MG63 (cell line): Measurements from ENCODE around the gene AVP. TPM values are rescaled to one million over a fixed set of nuclear protein-coding genes. Genes with fewer than 3 reads are reported as not detected.
"Not testable (repeated sequence)": the region's sequence is repeated elsewhere in the genome, so short reads cannot be mapped to it uniquely, and the experiment has no call there.

ENCODE experiments used
- DNase-seq: peaks from one replicate; pipeline ENCODE4 v3.0.0-alpha.2; 2020
- H3K27me3 ChIP-seq: fragments of 250-450 bp; sonication (Bioruptor Pico); 2 replicates; pipeline ENCODE4 v1.5.1; 2020; ENCODE audit warnings: mild to moderate bottlenecking, moderate library complexity
- H3K36me3 ChIP-seq: fragments of 250-450 bp; sonication (Bioruptor Pico); 2 replicates; pipeline ENCODE4 v1.5.1; 2020; ENCODE audit warnings: mild to moderate bottlenecking, moderate library complexity
- H3K4me3 ChIP-seq: fragments of 250-450 bp; sonication (Bioruptor Pico); 2 replicates; pipeline ENCODE4 v1.5.1; 2020; ENCODE audit warnings: mild to moderate bottlenecking, moderate library complexity
- H3K9me3 ChIP-seq: fragments of 250-450 bp; sonication (Bioruptor Pico); 2 replicates; pipeline ENCODE4 v1.5.1; 2020; ENCODE audit warnings: mild to moderate bottlenecking, moderate library complexity
- total RNA-seq: library from RNA; depleted of rRNA; stranded (reverse); fragments of >200 nt; shearing (Covaris generic); gene quantifications from 2 replicates; pipeline ENCODE4 v1.2.3, GENCODE V29; 2014; ENCODE audit warnings: low replicate concordance

Gene AVP
- total RNA-seq, 1 experiment from 2014 or later = not detected

- no peak for DNase-seq
- Histone ChIP-seq H3K4me3 (no peak overlapping the region), H3K9me3 (no peaks in the 10 kb centered on the region), H3K36me3 (no peaks in the 10 kb centered on the region), H3K27me3 (no peaks in the 10 kb centered on the region)
Observed at GRCh38 chr20:3072530-3073250, 11.8 kb downstream of the AVP start.

GRCh38 chr20:3071610-3072529 is 12.7 kb downstream of the AVP start, which contains the start of gene OXT:
TSS of gene OXT (plus strand) at chr20:3071620. CDS start at chr20:3071656, 36 bp downstream.
- Histone ChIP-seq H3K4me3 (no peak within 1 kb of the TSS), H3K36me3 (no peaks in the 10 kb centered on the region), H3K27me3 (no peaks in the 10 kb centered on the region), H3K9me3 (no peaks in the 10 kb centered on the region)
- DNase-seq = no peak

GRCh38 chr20:3071266-3071609 is 13.3 kb downstream of the AVP start:
- DNase-seq = no peak
- Histone ChIP-seq H3K27me3 (no peaks in the 10 kb centered on the region), H3K9me3 (no peaks in the 10 kb centered on the region), H3K4me3 (no peak overlapping the region), H3K36me3 (no peaks in the 10 kb centered on the region)

- DNase-seq = no peak
- H3K4me3 ChIP-seq = no peak overlapping the region
Observed at GRCh38 chr20:3070725-3071124, 13.8 kb downstream of the AVP start.

GRCh38 chr20:3068986-3069900 is 15.3 kb downstream of the AVP start:
- H3K4me3 ChIP-seq = no peak overlapping the region
- no peaks in the 10 kb centered on the region for H3K9me3 ChIP-seq
- H3K27me3 ChIP-seq = no peaks in the 10 kb centered on the region
- DNase-seq = peak; percentile 73
- no peaks in the 10 kb centered on the region for H3K36me3 ChIP-seq

More at GRCh38 chr20:3070725-3071124, 13.8 kb downstream of the AVP start:
- Histone ChIP-seq H3K36me3 (no peaks in the 10 kb centered on the region), H3K9me3 (no peaks in the 10 kb centered on the region), H3K27me3 (no peaks in the 10 kb centered on the region)

- DNase-seq = no peak
- no peaks in the 10 kb centered on the region for H3K9me3 ChIP-seq
- H3K27me3 ChIP-seq = no peaks in the 10 kb centered on the region
- no peak overlapping the region for H3K4me3 ChIP-seq
- no peaks in the 10 kb centered on the region for H3K36me3 ChIP-seq
Observed at GRCh38 chr20:3068075-3068474, 16.4 kb downstream of the AVP start.

GRCh38 chr20:3067139-3068014 is 17.1 kb downstream of the AVP start:
- no peaks in the 10 kb centered on the region for H3K36me3 ChIP-seq
- no peaks in the 10 kb centered on the region for H3K9me3 ChIP-seq
- no peaks in the 10 kb centered on the region for H3K27me3 ChIP-seq
- no peak overlapping the region for H3K4me3 ChIP-seq
- no peak for DNase-seq

GRCh38 chr20:3064119-3064518 is 20.4 kb downstream of the AVP start:
- H3K4me3 ChIP-seq, H3K36me3 ChIP-seq, H3K27me3 ChIP-seq, DNase-seq, H3K9me3 ChIP-seq: not testable (repeated sequence)

- Histone ChIP-seq H3K9me3 (no peaks in the 10 kb centered on the region), H3K36me3 (no peaks in the 10 kb centered on the region), H3K4me3 (no peak overlapping the region), H3K27me3 (no peaks in the 10 kb centered on the region)
- DNase-seq = no peak
Observed at GRCh38 chr20:3059489-3059888, 25.0 kb downstream of the AVP start.

- DNase-seq = no peak
- H3K4me3 ChIP-seq = no peak overlapping the region
- no peaks in the 10 kb centered on the region for H3K9me3 ChIP-seq
Observed at GRCh38 chr20:3051385-3052019, 33.0 kb downstream of the AVP start.

GRCh38 chr20:3047486-3048419 is 36.8 kb downstream of the AVP start:
- DNase-seq = no peak
- Histone ChIP-seq H3K36me3 (peaks cover 7% of the 10 kb centered on the region), H3K4me3 (no peak overlapping the region), H3K9me3 (no peaks in the 10 kb centered on the region), H3K27me3 (no peaks in the 10 kb centered on the region)

More at GRCh38 chr20:3051385-3052019, 33.0 kb downstream of the AVP start:
- Histone ChIP-seq H3K27me3 (no peaks in the 10 kb centered on the region), H3K36me3 (peaks cover 7% of the 10 kb centered on the region)

GRCh38 chr20:3046677-3047462 is 37.7 kb downstream of the AVP start:
- no peaks in the 10 kb centered on the region for H3K9me3 ChIP-seq
- DNase-seq = no peak
- no peaks in the 10 kb centered on the region for H3K27me3 ChIP-seq
- peak overlapping the region; percentile 71 for H3K4me3 ChIP-seq
- peaks cover 7% of the 10 kb centered on the region for H3K36me3 ChIP-seq

GRCh38 chr20:3045816-3046676 is 38.5 kb downstream of the AVP start, which contains the start of gene MRPS26:
TSS of gene MRPS26 (plus strand) at chr20:3046052. CDS start at chr20:3046069, 17 bp downstream.
- DNase-seq = peak; percentile 78
- H3K36me3 ChIP-seq = peaks cover 7% of the 10 kb centered on the region
- H3K4me3 ChIP-seq = peak within 1 kb of the TSS; percentile 71
- no peaks in the 10 kb centered on the region for H3K27me3 ChIP-seq
- H3K9me3 ChIP-seq = no peaks in the 10 kb centered on the region
